Endothelial cell of umbilical vein (primary cell): ENCODE results near the gene FOXA1. TPM values are rescaled to one million over a fixed set of nuclear protein-coding genes. Genes with fewer than 3 reads are reported as not detected.

Experiments used
- BruUV-seq: library from RNA; stranded (reverse); fragments of 400-500 nt; replicated peaks from 2 replicates; lab custom pipeline; 2021; lab: Mats Ljungman, UMichigan
- CTCF ChIA-PET: fragments of 300-600, 350-600 bp; sonication (Branson Sonifier 250); formaldehyde crosslinking; loops from one replicate; lab custom pipeline; 2021; ENCODE audit warnings: antibody characterized with exemption, inconsistent platforms; lab: Charles Lee
- POLR2A ChIA-PET: fragments of 300-600, 350-600 bp; sonication (Branson Sonifier 250); formaldehyde crosslinking; loops from one replicate; lab custom pipeline; 2021; ENCODE audit warnings: antibody characterized with exemption, inconsistent platforms; lab: Charles Lee
- DNase-seq: peaks from one replicate; pipeline ENCODE4 v3.0.0-alpha.2; 2011; ENCODE audit warnings: low read depth, low spot score
- FAIRE-seq: peaks from 2 replicates; lab custom pipeline; 2011; peaks lifted over from hg19 to GRCh38; lab: Jason Lieb, UNC
- H2AFZ ChIP-seq: 2 replicates; pipeline ENCODE4 v1.6.0; 2012; ENCODE audit warnings: low read depth, low read length, control low read depth, inconsistent platforms
- H3K27ac ChIP-seq: 2 replicates; pipeline ENCODE4 v1.5.1; 2011; ENCODE audit warnings: low read depth, mild to moderate bottlenecking, control low read depth, low read length, moderate library complexity; ENCODE audit not compliant: insufficient read depth
- H3K27me3 ChIP-seq, 2 experiments: 2 replicates each; pipeline versions ENCODE4 v1.6.0 to v1.6.1; 2011; ENCODE audit warnings: low read length in 2 of 2, mixed read lengths in 1 of 2; ENCODE audit not compliant: control insufficient read depth in 2 of 2, insufficient read depth in 2 of 2
- H3K36me3 ChIP-seq, 2 experiments: 2 replicates in 1 of 2; 3 replicates in 1 of 2; pipeline ENCODE4 v1.5.1; 2011; ENCODE audit warnings: low read length in 2 of 2, mild to moderate bottlenecking in 1 of 2, moderate library complexity in 1 of 2; ENCODE audit not compliant: control insufficient read depth in 2 of 2, insufficient read depth in 2 of 2; ENCODE audit errors: extremely low read depth in 1 of 2
- H3K4me1 ChIP-seq: 3 replicates; pipeline ENCODE4 v1.5.1; 2011; ENCODE audit warnings: mild to moderate bottlenecking, low read length; ENCODE audit not compliant: control insufficient read depth, insufficient read depth; ENCODE audit errors: extremely low read depth
- H3K4me2 ChIP-seq: 2 replicates; pipeline ENCODE4 v1.6.1; 2011; ENCODE audit warnings: low read length, control low read depth, mixed read lengths; ENCODE audit not compliant: insufficient read depth
- H3K4me3 ChIP-seq, 3 experiments: fragments of 200-600 bp in 1 of 3; sonication (generic), shearing (Covaris generic) in 1 of 3; replicated peaks in 1 of 3; 2 replicates each; pipeline ENCODE4 v1.5.1; 2011 to 2016; ENCODE audit warnings: control low read depth in 3 of 3, low read length in 3 of 3, mild to moderate bottlenecking in 2 of 3, inconsistent platforms in 1 of 3, low read depth in 1 of 3, moderate library complexity in 1 of 3; ENCODE audit not compliant: insufficient read depth in 1 of 3
- H3K79me2 ChIP-seq: 2 replicates; pipeline ENCODE4 v1.6.0; 2012; ENCODE audit warnings: low read length, inconsistent platforms; ENCODE audit not compliant: control insufficient read depth, insufficient read depth
- H3K9ac ChIP-seq: replicated peaks from 2 replicates; pipeline ENCODE3; 2011; ENCODE audit warnings: low read length, control low read depth; ENCODE audit not compliant: insufficient read depth; ENCODE audit errors: extremely low read depth
- H3K9me1 ChIP-seq: replicated peaks from 3 replicates; pipeline ENCODE4 v1.6.0; 2011; ENCODE audit warnings: mild to moderate bottlenecking, low read length; ENCODE audit not compliant: control insufficient read depth, insufficient read depth; ENCODE audit errors: extremely low read depth
- H3K9me3 ChIP-seq: replicated peaks from 2 replicates; pipeline ENCODE4 v1.5.1; 2012; ENCODE audit warnings: low read length, inconsistent platforms; ENCODE audit not compliant: control insufficient read depth, insufficient read depth
- H4K20me1 ChIP-seq: replicated peaks from 2 replicates; pipeline ENCODE3; 2011; ENCODE audit warnings: mild to moderate bottlenecking, low read length; ENCODE audit not compliant: control insufficient read depth, insufficient read depth; ENCODE audit errors: extremely low read depth
- CTCF ChIP-seq, 2 donors: IDR thresholded peaks; 1 replicate in 1 of 2; 2 replicates in 1 of 2; pipeline ENCODE4 v1.5.1; 2011; ENCODE audit warnings: low read length in 2 of 2, mild to moderate bottlenecking in 2 of 2, moderate library complexity in 2 of 2, control low read depth in 1 of 2, inconsistent platforms in 1 of 2, low read depth in 1 of 2; ENCODE audit not compliant: insufficient read depth in 1 of 2; ENCODE audit errors: extremely low read depth in 1 of 2
- EZH2 ChIP-seq: IDR thresholded peaks from 2 replicates; pipeline ENCODE4 v1.6.1; 2012; ENCODE audit warnings: borderline replicate concordance, low read depth, mild to moderate bottlenecking, moderate library complexity, low read length, inconsistent platforms; ENCODE audit not compliant: severe bottlenecking
- FOS ChIP-seq: IDR thresholded peaks from 2 replicates; pipeline ENCODE4 v1.6.1; 2011; ENCODE audit warnings: mild to moderate bottlenecking, low read length, moderate library complexity, borderline replicate concordance; ENCODE audit not compliant: insufficient read depth
- GATA2 ChIP-seq: IDR thresholded peaks from 2 replicates; pipeline ENCODE4 v1.7.0; 2011; ENCODE audit warnings: low read depth, mild to moderate bottlenecking, moderate library complexity, mixed read lengths, low read length; ENCODE audit not compliant: insufficient read length, insufficient read depth
- JUN ChIP-seq: IDR thresholded peaks from 2 replicates; pipeline ENCODE4 v1.6.1; 2011; ENCODE audit warnings: borderline replicate concordance, low read depth; ENCODE audit not compliant: insufficient read length, insufficient read depth
- MYC ChIP-seq: IDR thresholded peaks from one replicate; pipeline ENCODE4 v1.6.1; 2011; ENCODE audit warnings: mild to moderate bottlenecking, low read depth, low read length
- POLR2A ChIP-seq: IDR thresholded peaks from 2 replicates; pipeline ENCODE4 v1.6.1; 2012; ENCODE audit warnings: low read depth, mild to moderate bottlenecking, control low read depth, low read length
- POLR2AphosphoS5 ChIP-seq: IDR thresholded peaks from 2 replicates; pipeline ENCODE4 v1.6.1; 2012; ENCODE audit warnings: low read depth, mild to moderate bottlenecking, control low read depth, low read length, moderate library complexity; ENCODE audit not compliant: insufficient read depth
- dilution Hi-C: fragments of 300-500 bp; cut with MboI; formaldehyde crosslinking; loops from one replicate; pipeline ENCODE4 v1.15.0; 2019; ENCODE audit warnings: low sequenced_read_pairs; ENCODE audit not compliant: extremely low pct_ligation_motif_present
- intact Hi-C: fragments of 100-400 bp; cut with micrococcal nuclease; formaldehyde crosslinking; loops from one replicate; pipeline ENCODE4 v1.10.0; 2022
- polyA plus RNA-seq, 4 experiments: library from polyadenylated mRNA; depleted of rRNA in 3 of 4; stranded (reverse) in 3 of 4; unstranded in 1 of 4; fragments of >200 nt; gene quantifications; 2 replicates each; pipeline versions ENCODE4 v1.2.1 to v1.2.3, GENCODE V29; 2011 to 2012; ENCODE audit warnings: missing spikeins in 1 of 4
- total RNA-seq: library from RNA; stranded (reverse); gene quantifications from 2 replicates; pipeline ENCODE4 v1.2.3, GENCODE V29; 2021
- TF ChIP-seq, protein P1 (sequence below): IDR thresholded peaks from 2 replicates; pipeline ENCODE4 v1.6.1; 2011; ENCODE audit not compliant: insufficient read depth, insufficient read length

The FOXA1 gene
- total and polyA plus RNA-seq, 2 donors (not counting 3 experiments of a cell fraction or from before 2014, with no cell fraction given), result 0.06 TPM; not detected in 1

GRCh38 chr14:37589715-37590427, 5.2 kb downstream of the FOXA1 start:
- ChIA-PET POLR2A (no interaction called here), CTCF (no interaction called here)
- dilution Hi-C loops (no loop called here), intact Hi-C loops (no loop called here)
- Histone ChIP-seq H3K4me1 (peaks cover 5% of the 10 kb centered on the region), H3K9ac (no peak overlapping the region), H2AFZ (no peak overlapping the region), H3K9me1 (no peaks in the 10 kb centered on the region), H3K36me3 (no peaks in the 10 kb centered on the region), H3K4me3 (no peak overlapping the region), H3K79me2 (no peaks in the 10 kb centered on the region), H4K20me1 (peaks cover 6% of the 10 kb centered on the region), H3K27ac (no peak overlapping the region), H3K27me3 (peaks cover 74 to 93% of the 10 kb centered on the region in 2 experiments), H3K4me2 (no peak overlapping the region), H3K9me3 (no peaks in the 10 kb centered on the region)
- TF ChIP-seq, protein P1, sequence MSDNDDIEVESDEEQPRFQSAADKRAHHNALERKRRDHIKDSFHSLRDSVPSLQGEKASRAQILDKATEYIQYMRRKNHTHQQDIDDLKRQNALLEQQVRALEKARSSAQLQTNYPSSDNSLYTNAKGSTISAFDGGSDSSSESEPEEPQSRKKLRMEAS, result no peak
- TF ChIP-seq GATA2 (no peak), POLR2A (no peak), FOS (no peak), EZH2 (no peak), CTCF (IDR thresholded peaks at IDR 0.05; ENCODE audit: extremely low read depth in 1 of 2, insufficient read depth in 1 of 2, low read depth in 1 of 2, low read length in 2 of 2) (no peak), MYC (no peak), JUN (no peak), POLR2AphosphoS5 (no peak)
- no peak for DNase-seq
- FAIRE-seq, result no peak
- no TSS peak for BruUV-seq
